C4-2B (cell line): Measurements from ENCODE around the gene SHISA6.

ENCODE experiments used
- CTCF ChIP-seq: fragments of 450-650 bp; conservative IDR thresholded peaks from 2 replicates; pipeline ENCODE4 v1.5.1; 2017; ENCODE audit warnings: mild to moderate bottlenecking
- ZFX ChIP-seq: fragments of 450-650 bp; IDR thresholded peaks from 2 replicates; pipeline ENCODE4 v1.6.1; 2017

- TF ChIP-seq CTCF (no peak), ZFX (no peak)
These were observed 110.5 kb downstream of the SHISA6 start for GRCh38 chr17:11351479-11351878.
